ENCODE data around the gene GNA12.

The GNA12 gene

GRCh38 chr7:2735744-2736143 lies 108.4 kb downstream of the GNA12 start:
- TF ChIP-seq FOXP2 (optimal IDR thresholded peaks at IDR 0.05; ENCODE audit: borderline replicate concordance, extremely low read depth, extremely low read length, insufficient read depth) (no peak), POLR2AphosphoS5 (IDR thresholded peaks at IDR 0.05; ENCODE audit: low read depth, low read length) (no peak), REST (IDR thresholded peaks at IDR 0.05; ENCODE audit: insufficient read depth in 1 of 2, low read depth in 2 of 2, low read length in 2 of 2) (no peak)

- TF ChIP-seq TAF1 (IDR thresholded peaks at IDR 0.05; ENCODE audit: borderline replicate concordance, insufficient read depth, low read length) = no peak
- TF ChIP-seq SIN3A (IDR thresholded peaks at IDR 0.05; ENCODE audit: borderline replicate concordance, insufficient read depth, low read length) = no peak
- TF ChIP-seq REST (IDR thresholded peaks at IDR 0.05; ENCODE audit: insufficient read depth in 1 of 2, low read depth in 2 of 2, low read length in 2 of 2) = no peak
- no peak for TF ChIP-seq FOXP2 (optimal IDR thresholded peaks at IDR 0.05; ENCODE audit: borderline replicate concordance, extremely low read depth, extremely low read length, insufficient read depth)
- TF ChIP-seq POLR2AphosphoS5 (IDR thresholded peaks at IDR 0.05; ENCODE audit: low read depth, low read length) = no peak
These were observed 109.1 kb downstream of the GNA12 start for GRCh38 chr7:2734751-2735571.

GRCh38 chr7:2734084-2734686 lies 109.9 kb downstream of the GNA12 start:
- no peak for TF ChIP-seq FOXP2 (optimal IDR thresholded peaks at IDR 0.05; ENCODE audit: borderline replicate concordance, extremely low read depth, extremely low read length, insufficient read depth)
- no peak for TF ChIP-seq POLR2AphosphoS5 (IDR thresholded peaks at IDR 0.05; ENCODE audit: low read depth, low read length)
- TF ChIP-seq TAF1 (IDR thresholded peaks at IDR 0.05; ENCODE audit: borderline replicate concordance, insufficient read depth, low read length) = no peak
- no peak for TF ChIP-seq REST (IDR thresholded peaks at IDR 0.05; ENCODE audit: insufficient read depth in 1 of 2, low read depth in 2 of 2, low read length in 2 of 2)
- TF ChIP-seq SIN3A (IDR thresholded peaks at IDR 0.05; ENCODE audit: borderline replicate concordance, insufficient read depth, low read length) = no peak

GRCh38 chr7:2732959-2733584 lies 111.0 kb downstream of the GNA12 start:
- peak; percentile 55 for TF ChIP-seq FOXP2 (optimal IDR thresholded peaks at IDR 0.05; ENCODE audit: borderline replicate concordance, extremely low read depth, extremely low read length, insufficient read depth)
- peak; percentile 78; the same call in 1 of the 2 replicates for TF ChIP-seq SIN3A (IDR thresholded peaks at IDR 0.05; ENCODE audit: borderline replicate concordance, insufficient read depth, low read length)
- no peak for TF ChIP-seq REST (IDR thresholded peaks at IDR 0.05; ENCODE audit: insufficient read depth in 1 of 2, low read depth in 2 of 2, low read length in 2 of 2)

Measured in PFSK-1 (cell line).